HepG2 (cell line): Measurements from ENCODE around the gene NTN5. TPM values are rescaled to one million over a fixed set of nuclear protein-coding genes. Genes with fewer than 3 reads are reported as not detected.
A peak's percentile ranks its signal among the peaks of the same experiment; 100 is the strongest.

Experiments used
- AFF4 ChIP-seq: sonication (generic); formaldehyde crosslinking; IDR thresholded peaks from 2 replicates; pipeline ENCODE4 v1.4.0; 2020; ENCODE audit warnings: missing genetic modification reagents
- BORCS8-MEF2B ChIP-seq: sonication (generic); formaldehyde crosslinking; IDR thresholded peaks from 2 replicates; pipeline ENCODE4 v1.8.0; 2022; ENCODE audit warnings: mild to moderate bottlenecking, missing genetic modification reagents
- GABPB1 ChIP-seq: IDR thresholded peaks from 2 replicates; pipeline ENCODE4 v1.6.1; 2016; ENCODE audit warnings: mild to moderate bottlenecking, missing genetic modification reagents, moderate library complexity, missing compliant biosample characterization
- MXD3 ChIP-seq: IDR thresholded peaks from 2 replicates; pipeline ENCODE4 v1.6.1; 2016; ENCODE audit warnings: mild to moderate bottlenecking, missing biosample characterization, missing genetic modification reagents
- PHF21A ChIP-seq: sonication (generic); formaldehyde crosslinking; IDR thresholded peaks from 2 replicates; pipeline ENCODE4 v1.5.0; 2020; ENCODE audit warnings: mild to moderate bottlenecking, missing genetic modification reagents
- RFX5 ChIP-seq: IDR thresholded peaks from 2 replicates; pipeline ENCODE4 v1.6.1; 2011; ENCODE audit warnings: low read depth, low read length, improper control_type of control experiment
- SOX6 ChIP-seq, 2 experiments: fragments of 450-650 bp in 1 of 2; sonication (generic) in 1 of 2; formaldehyde crosslinking in 1 of 2; IDR thresholded peaks; 2 replicates each; pipeline versions ENCODE4 v1.4.0 to v1.6.1; 2017 to 2020; ENCODE audit warnings: antibody characterized with exemption in 1 of 2, mild to moderate bottlenecking in 1 of 2, missing genetic modification reagents in 1 of 2
- SYNCRIP ChIP-seq: fragments of 200-400 bp; formaldehyde crosslinking; IDR thresholded peaks from 2 replicates; pipeline ENCODE4 v1.6.1; 2018; ENCODE audit warnings: mild to moderate bottlenecking, low read depth, low read length; ENCODE audit not compliant: insufficient read depth
- TBX3 ChIP-seq: fragments of 450-650 bp; IDR thresholded peaks from 2 replicates; pipeline ENCODE4 v1.6.1; 2017; ENCODE audit warnings: antibody characterized with exemption, mild to moderate bottlenecking, inconsistent platforms, borderline replicate concordance
- YEATS4 ChIP-seq: sonication (generic); formaldehyde crosslinking; IDR thresholded peaks from 2 replicates; pipeline ENCODE4 v1.4.0; 2020; ENCODE audit warnings: missing genetic modification reagents, borderline replicate concordance
- ZNF225 ChIP-seq: sonication (generic); formaldehyde crosslinking; IDR thresholded peaks from 2 replicates; pipeline ENCODE4 v1.4.0; 2020; ENCODE audit warnings: mild to moderate bottlenecking, missing genetic modification reagents
- ZNF605 ChIP-seq: sonication (generic); formaldehyde crosslinking; IDR thresholded peaks from 2 replicates; pipeline ENCODE4 v1.8.0; 2022; ENCODE audit warnings: mild to moderate bottlenecking, missing genetic modification reagents
- ZNF607 ChIP-seq: sonication (generic); formaldehyde crosslinking; IDR thresholded peaks from 2 replicates; pipeline ENCODE4 v1.5.1; 2020; ENCODE audit warnings: missing genetic modification reagents, mild to moderate bottlenecking, borderline replicate concordance
- ZNF75D ChIP-seq: sonication (generic); formaldehyde crosslinking; IDR thresholded peaks from 2 replicates; pipeline ENCODE4 v1.8.1; 2023; ENCODE audit warnings: missing genetic modification reagents, mild to moderate bottlenecking, borderline replicate concordance
- ZNF841 ChIP-seq: sonication (generic); formaldehyde crosslinking; IDR thresholded peaks from 2 replicates; pipeline ENCODE4 v1.8.1; 2023; ENCODE audit warnings: missing genetic modification reagents, borderline replicate concordance
- polyA plus RNA-seq, 8 experiments: library from polyadenylated mRNA; depleted of rRNA in 3 of 8; stranded (reverse) in 7 of 8; unstranded in 1 of 8; fragments of >200 nt; fragmentation: Illumina TruSeq in 4 of 8; extraction: Trizol in 4 of 8; gene quantifications; 2 replicates each; pipeline versions ENCODE4 v1.2.1 to v1.2.3, GENCODE V29; 2011 to 2016; ENCODE audit warnings: low read depth in 4 of 8, missing spikeins in 1 of 8, mixed read lengths in 1 of 8; ENCODE audit not compliant: insufficient read depth in 1 of 8
- total RNA-seq, 5 experiments: library from RNA; depleted of rRNA; stranded (reverse); fragments of >200 nt; fragmentation: Illumina TruSeq; extraction: Trizol; gene quantifications; 2 replicates each; pipeline ENCODE4 v1.2.3, GENCODE V29; 2016; ENCODE audit warnings: low read depth in 1 of 5
- TF ChIP-seq, protein P1 (sequence below), 2 experiments: IDR thresholded peaks; 2 replicates each; pipeline ENCODE4 v1.6.1; 2011 to 2012; ENCODE audit warnings: low read length in 2 of 2, borderline replicate concordance in 1 of 2, low read depth in 1 of 2, mild to moderate bottlenecking in 1 of 2, moderate library complexity in 1 of 2
- TF ChIP-seq, protein P2 (sequence below): sonication (generic); formaldehyde crosslinking; IDR thresholded peaks from 2 replicates; pipeline ENCODE4 v1.4.0; 2020; ENCODE audit warnings: missing genetic modification reagents, borderline replicate concordance

The NTN5 gene
- total and polyA plus RNA-seq, 2 of the 13 experiments (the other 11 are each of a cell fraction or from before 2014, with no cell fraction given): 0.05 TPM; not detected in 1

GRCh38 chr19:48618916-48619691 is 53.7 kb downstream of the NTN5 start, which contains the start of the genes RPL18 and SPHK2 (continued):
- TF ChIP-seq SOX6 (IDR thresholded peaks at IDR 0.05): no peak
- peak; percentile 77 for TF ChIP-seq SOX6 (CRISPR knock-in tag; IDR thresholded peaks at IDR 0.05)
- peak; percentile 67; the same call in 1 of the 2 replicates for TF ChIP-seq TBX3
- peak; percentile 92; the same call in 1 of the 2 replicates for TF ChIP-seq MXD3 (CRISPR knock-in tag)
- TF ChIP-seq YEATS4 (CRISPR knock-in tag): peak; percentile 96
- 0 out of 2 replicates have a peak, but pooled peaks have one; percentile 49 for TF ChIP-seq ZNF75D (CRISPR knock-in tag)
- no peak for TF ChIP-seq AFF4 (CRISPR knock-in tag)
- TF ChIP-seq PHF21A (CRISPR knock-in tag): peak; percentile 99
- TF ChIP-seq ZNF607 (CRISPR knock-in tag): peak; percentile 56; the same call in 1 of the 2 replicates
- TF ChIP-seq GABPB1 (CRISPR knock-in tag): peak; percentile 99
- peak; percentile 52; the same call in 1 of the 2 replicates for TF ChIP-seq BORCS8-MEF2B (CRISPR knock-in tag)
- TF ChIP-seq ZNF225 (CRISPR knock-in tag): peak; percentile 70
- no peak for TF ChIP-seq SYNCRIP
- TF ChIP-seq ZNF605 (CRISPR knock-in tag): no peak; the same call in 1 of the 2 replicates
- no peak for TF ChIP-seq ZNF841 (CRISPR knock-in tag)
- TF ChIP-seq, protein P1, sequence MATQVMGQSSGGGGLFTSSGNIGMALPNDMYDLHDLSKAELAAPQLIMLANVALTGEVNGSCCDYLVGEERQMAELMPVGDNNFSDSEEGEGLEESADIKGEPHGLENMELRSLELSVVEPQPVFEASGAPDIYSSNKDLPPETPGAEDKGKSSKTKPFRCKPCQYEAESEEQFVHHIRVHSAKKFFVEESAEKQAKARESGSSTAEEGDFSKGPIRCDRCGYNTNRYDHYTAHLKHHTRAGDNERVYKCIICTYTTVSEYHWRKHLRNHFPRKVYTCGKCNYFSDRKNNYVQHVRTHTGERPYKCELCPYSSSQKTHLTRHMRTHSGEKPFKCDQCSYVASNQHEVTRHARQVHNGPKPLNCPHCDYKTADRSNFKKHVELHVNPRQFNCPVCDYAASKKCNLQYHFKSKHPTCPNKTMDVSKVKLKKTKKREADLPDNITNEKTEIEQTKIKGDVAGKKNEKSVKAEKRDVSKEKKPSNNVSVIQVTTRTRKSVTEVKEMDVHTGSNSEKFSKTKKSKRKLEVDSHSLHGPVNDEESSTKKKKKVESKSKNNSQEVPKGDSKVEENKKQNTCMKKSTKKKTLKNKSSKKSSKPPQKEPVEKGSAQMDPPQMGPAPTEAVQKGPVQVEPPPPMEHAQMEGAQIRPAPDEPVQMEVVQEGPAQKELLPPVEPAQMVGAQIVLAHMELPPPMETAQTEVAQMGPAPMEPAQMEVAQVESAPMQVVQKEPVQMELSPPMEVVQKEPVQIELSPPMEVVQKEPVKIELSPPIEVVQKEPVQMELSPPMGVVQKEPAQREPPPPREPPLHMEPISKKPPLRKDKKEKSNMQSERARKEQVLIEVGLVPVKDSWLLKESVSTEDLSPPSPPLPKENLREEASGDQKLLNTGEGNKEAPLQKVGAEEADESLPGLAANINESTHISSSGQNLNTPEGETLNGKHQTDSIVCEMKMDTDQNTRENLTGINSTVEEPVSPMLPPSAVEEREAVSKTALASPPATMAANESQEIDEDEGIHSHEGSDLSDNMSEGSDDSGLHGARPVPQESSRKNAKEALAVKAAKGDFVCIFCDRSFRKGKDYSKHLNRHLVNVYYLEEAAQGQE (IDR thresholded peaks at IDR 0.05; ENCODE audit: borderline replicate concordance in 1 of 2, low read depth in 1 of 2, low read length in 2 of 2): peak in 1 of 2 experiments; percentile 74; a peak in 2 of 4 replicates
- TF ChIP-seq, protein P2, sequence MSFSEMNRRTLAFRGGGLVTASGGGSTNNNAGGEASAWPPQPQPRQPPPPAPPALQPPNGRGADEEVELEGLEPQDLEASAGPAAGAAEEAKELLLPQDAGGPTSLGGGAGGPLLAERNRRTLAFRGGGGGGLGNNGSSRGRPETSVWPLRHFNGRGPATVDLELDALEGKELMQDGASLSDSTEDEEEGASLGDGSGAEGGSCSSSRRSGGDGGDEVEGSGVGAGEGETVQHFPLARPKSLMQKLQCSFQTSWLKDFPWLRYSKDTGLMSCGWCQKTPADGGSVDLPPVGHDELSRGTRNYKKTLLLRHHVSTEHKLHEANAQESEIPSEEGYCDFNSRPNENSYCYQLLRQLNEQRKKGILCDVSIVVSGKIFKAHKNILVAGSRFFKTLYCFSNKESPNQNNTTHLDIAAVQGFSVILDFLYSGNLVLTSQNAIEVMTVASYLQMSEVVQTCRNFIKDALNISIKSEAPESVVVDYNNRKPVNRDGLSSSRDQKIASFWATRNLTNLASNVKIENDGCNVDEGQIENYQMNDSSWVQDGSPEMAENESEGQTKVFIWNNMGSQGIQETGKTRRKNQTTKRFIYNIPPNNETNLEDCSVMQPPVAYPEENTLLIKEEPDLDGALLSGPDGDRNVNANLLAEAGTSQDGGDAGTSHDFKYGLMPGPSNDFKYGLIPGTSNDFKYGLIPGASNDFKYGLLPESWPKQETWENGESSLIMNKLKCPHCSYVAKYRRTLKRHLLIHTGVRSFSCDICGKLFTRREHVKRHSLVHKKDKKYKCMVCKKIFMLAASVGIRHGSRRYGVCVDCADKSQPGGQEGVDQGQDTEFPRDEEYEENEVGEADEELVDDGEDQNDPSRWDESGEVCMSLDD: no peak
- peak; percentile 75; the same call in 1 of the 2 replicates for TF ChIP-seq RFX5
